Caco-2 (cell line): Measurements from ENCODE around the gene ARHGEF6. TPM values are rescaled to one million over a fixed set of nuclear protein-coding genes. Genes with fewer than 3 reads are reported as not detected.

Experiments
- BruUV-seq: library from RNA; stranded (reverse); fragments of 400-500 nt; replicated peaks from 2 replicates; lab custom pipeline; 2021; lab: Mats Ljungman, UMichigan
- CTCF ChIA-PET: fragments of 300-600 bp; sonication (Branson Sonifier 250); formaldehyde crosslinking; loops from one replicate; lab custom pipeline; 2022; ENCODE audit warnings: antibody characterized with exemption; lab: Charles Lee
- POLR2A ChIA-PET: fragments of 300-600 bp; sonication (Branson Sonifier 250); formaldehyde crosslinking; loops from one replicate; lab custom pipeline; 2022; ENCODE audit warnings: antibody characterized with exemption; lab: Charles Lee
- DNase-seq, 2 experiments: peaks; one replicate each; pipeline versions ENCODE4 v3.0.0 to v3.0.0-alpha.2; 2020 to 2022
- H3K27me3 ChIP-seq: replicated peaks from 2 replicates; pipeline ENCODE4 v1.6.0; 2011; ENCODE audit warnings: low read length; ENCODE audit not compliant: control insufficient read depth, insufficient read depth
- H3K36me3 ChIP-seq: 2 replicates; pipeline ENCODE4 v1.5.1; 2011; ENCODE audit warnings: low read length; ENCODE audit not compliant: control insufficient read depth, insufficient read depth
- H3K4me1 ChIP-seq: fragments of 250-450 bp; sonication (Bioruptor Pico); 2 replicates; pipeline ENCODE4 v1.5.1; 2020; ENCODE audit warnings: mild to moderate bottlenecking
- H3K4me3 ChIP-seq: 2 replicates; pipeline ENCODE4 v1.5.1; 2011; ENCODE audit warnings: low read depth, mild to moderate bottlenecking, control low read depth, low read length
- H3K9me3 ChIP-seq: fragments of 250-450 bp; sonication (Bioruptor Pico); 2 replicates; pipeline ENCODE4 v1.5.1; 2020; ENCODE audit warnings: mild to moderate bottlenecking, moderate library complexity
- H3K27ac Mint-ChIP-seq: one replicate; pipeline ENCODE4 v1.8.0; 2022; ENCODE audit warnings: mixed read lengths; ENCODE audit not compliant: unreplicated experiment
- H3K27me3 Mint-ChIP-seq: one replicate; pipeline ENCODE4 v1.8.0; 2022; ENCODE audit warnings: mixed read lengths; ENCODE audit not compliant: insufficient read depth, unreplicated experiment
- H3K36me3 Mint-ChIP-seq: one replicate; pipeline ENCODE4 v1.8.0; 2022; ENCODE audit warnings: mild to moderate bottlenecking, mixed read lengths; ENCODE audit not compliant: insufficient read depth, unreplicated experiment
- H3K4me1 Mint-ChIP-seq: one replicate; pipeline ENCODE4 v1.8.0; 2022; ENCODE audit warnings: low read depth, mixed read lengths; ENCODE audit not compliant: unreplicated experiment
- H3K4me3 Mint-ChIP-seq: one replicate; pipeline ENCODE4 v1.8.0; 2022; ENCODE audit warnings: mild to moderate bottlenecking, moderate library complexity, mixed read lengths; ENCODE audit not compliant: unreplicated experiment
- H3K9me3 Mint-ChIP-seq: one replicate; pipeline ENCODE4 v1.8.0; 2022; ENCODE audit warnings: mixed read lengths; ENCODE audit not compliant: unreplicated experiment
- CTCF ChIP-seq, 2 experiments: fragments of 200-600 bp in 1 of 2; IDR thresholded peaks; 1 replicate in 1 of 2; 2 replicates in 1 of 2; pipeline versions ENCODE4 v1.5.1 to v1.8.0; 2011 to 2022; ENCODE audit warnings: antibody characterized with exemption in 1 of 2, control low read depth in 1 of 2, inconsistent platforms in 1 of 2, low read depth in 1 of 2, low read length in 1 of 2, mild to moderate bottlenecking in 1 of 2, moderate library complexity in 1 of 2; ENCODE audit not compliant: insufficient read depth in 1 of 2, severe bottlenecking in 1 of 2, unreplicated experiment in 1 of 2
- intact Hi-C: fragments of 100-400 bp; cut with micrococcal nuclease; formaldehyde crosslinking; loops from one replicate; pipeline ENCODE4 v1.10.0; 2022; ENCODE audit not compliant: unreplicated experiment
- total RNA-seq: library from RNA; stranded (reverse); gene quantifications from 2 replicates; pipeline ENCODE4 v1.2.3, GENCODE V29; 2022

Gene ARHGEF6
- total RNA-seq, 1 experiment from 2014 or later = not detected

DNA sequence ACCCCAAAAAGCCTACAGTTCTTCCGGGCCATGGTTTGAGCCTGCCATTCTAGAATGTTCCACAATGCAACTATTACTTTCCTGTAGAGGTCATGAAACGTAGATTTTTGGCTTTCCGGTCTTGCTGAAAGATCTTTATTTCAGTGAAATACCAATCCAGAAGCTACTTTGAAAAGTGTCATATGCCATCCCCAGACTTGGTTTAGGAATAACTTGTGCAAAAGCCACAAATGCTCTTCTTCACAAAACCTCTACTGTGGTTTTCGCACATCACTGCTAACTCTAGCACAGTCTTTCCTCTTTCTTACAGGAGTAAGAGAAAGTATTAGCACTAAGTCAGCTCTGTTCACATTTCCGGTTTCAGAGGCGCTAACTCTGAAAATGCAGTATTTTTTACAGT lies 145.5 kb downstream of the ARHGEF6 start:
- no peaks in the 10 kb centered on the region for H3K36me3 Mint-ChIP-seq
- no peak overlapping the region for H3K4me3 ChIP-seq
- peaks cover 10% of the 10 kb centered on the region for H3K27me3 Mint-ChIP-seq
- no peak for TF ChIP-seq CTCF (IDR thresholded peaks at IDR 0.05; ENCODE audit: insufficient read depth in 1 of 2, low read depth in 1 of 2, low read length in 1 of 2, severe bottlenecking in 1 of 2, unreplicated experiment in 1 of 2)
- H3K4me1 Mint-ChIP-seq = no peaks in the 10 kb centered on the region
- no peak overlapping the region for H3K4me3 Mint-ChIP-seq
- H3K4me1 ChIP-seq = no peaks in the 10 kb centered on the region
- no peaks in the 10 kb centered on the region for H3K9me3 Mint-ChIP-seq
- intact Hi-C loops = no loop called here
- H3K9me3 ChIP-seq = no peaks in the 10 kb centered on the region
- BruUV-seq = no TSS peak
- H3K36me3 ChIP-seq = no peaks in the 10 kb centered on the region
- H3K27ac Mint-ChIP-seq = no peak overlapping the region
- no peaks in the 10 kb centered on the region for H3K27me3 ChIP-seq
- ChIA-PET CTCF (no interaction called here), POLR2A (no interaction called here)
- no peak for DNase-seq

- H3K9me3 ChIP-seq = no peaks in the 10 kb centered on the region
- DNase-seq = no peak
- H3K27ac Mint-ChIP-seq = no peak overlapping the region
- no peak overlapping the region for H3K4me3 ChIP-seq
- H3K4me1 ChIP-seq = no peaks in the 10 kb centered on the region
- no peak for TF ChIP-seq CTCF (IDR thresholded peaks at IDR 0.05; ENCODE audit: insufficient read depth in 1 of 2, low read depth in 1 of 2, low read length in 1 of 2, severe bottlenecking in 1 of 2, unreplicated experiment in 1 of 2)
- POLR2A ChIA-PET = no interaction called here
- H3K36me3 Mint-ChIP-seq = no peaks in the 10 kb centered on the region
- no TSS peak for BruUV-seq
- H3K4me1 Mint-ChIP-seq = no peaks in the 10 kb centered on the region
- no peaks in the 10 kb centered on the region for H3K36me3 ChIP-seq
- peaks cover 4% of the 10 kb centered on the region for H3K27me3 Mint-ChIP-seq
- H3K9me3 Mint-ChIP-seq = no peaks in the 10 kb centered on the region
- intact Hi-C loops = no loop called here
- CTCF ChIA-PET = no interaction called here
- H3K4me3 Mint-ChIP-seq = no peak overlapping the region
- H3K27me3 ChIP-seq = no peaks in the 10 kb centered on the region
These were observed 149.9 kb downstream of the ARHGEF6 start for GRCh38 chrX:136630881-136631280.

DNA sequence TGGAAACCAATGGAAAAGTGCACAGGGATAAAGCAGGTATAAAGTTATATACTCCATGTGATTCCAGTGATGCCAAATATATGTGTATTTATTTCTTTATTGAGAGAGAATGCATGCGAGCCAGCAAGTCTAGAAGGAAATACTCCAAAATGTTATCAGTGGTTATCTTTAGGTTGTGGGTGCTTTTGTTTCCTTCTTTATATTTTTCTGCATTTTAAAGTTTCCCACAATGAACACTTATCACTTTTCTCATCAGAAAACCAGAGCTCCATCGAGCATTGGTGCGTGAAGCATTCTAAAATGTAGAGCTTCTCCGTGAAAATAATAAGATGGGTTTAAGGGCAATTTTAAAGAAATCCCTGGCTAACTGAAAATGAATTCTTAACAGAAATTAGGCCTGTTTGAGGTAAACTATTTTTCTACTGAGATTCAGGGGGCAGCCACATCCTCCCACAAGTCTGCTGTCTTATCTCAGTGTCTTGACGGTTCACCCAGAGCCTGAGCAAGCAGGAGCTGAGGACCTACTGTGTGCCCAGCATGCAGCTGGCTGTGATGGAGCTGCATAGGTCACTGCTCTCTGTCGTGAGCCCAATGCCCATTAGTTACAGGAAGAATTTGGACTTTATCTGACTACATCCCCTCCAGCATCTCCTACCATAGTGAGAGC lies 151.5 kb downstream of the ARHGEF6 start:
- ChIA-PET CTCF (no interaction called here), POLR2A (no interaction called here)
- no TSS peak for BruUV-seq
- no peak overlapping the region for H3K4me3 ChIP-seq
- Mint-ChIP-seq H3K27ac (no peak overlapping the region), H3K4me1 (no peaks in the 10 kb centered on the region), H3K36me3 (no peaks in the 10 kb centered on the region), H3K9me3 (no peaks in the 10 kb centered on the region), H3K27me3 (peaks cover 10% of the 10 kb centered on the region), H3K4me3 (no peak overlapping the region)
- intact Hi-C loops = no loop called here
- no peaks in the 10 kb centered on the region for H3K9me3 ChIP-seq
- no peaks in the 10 kb centered on the region for H3K27me3 ChIP-seq
- no peaks in the 10 kb centered on the region for H3K36me3 ChIP-seq
- DNase-seq = no peak
- no peaks in the 10 kb centered on the region for H3K4me1 ChIP-seq
- TF ChIP-seq CTCF (IDR thresholded peaks at IDR 0.05; ENCODE audit: insufficient read depth in 1 of 2, low read depth in 1 of 2, low read length in 1 of 2, severe bottlenecking in 1 of 2, unreplicated experiment in 1 of 2) = no peak
